ENCODE measurements around the gene LIMS1. TPM values are rescaled to one million over a fixed set of nuclear protein-coding genes. Genes with fewer than 3 reads are reported as not detected.
"Not testable (repeated sequence)": the region's sequence is repeated elsewhere in the genome, so short reads cannot be mapped to it uniquely, and the experiment has no call there.

Gene LIMS1
- total and polyA plus RNA-seq, 2 experiments from 2014 or later: 28.6 to 36.9 TPM

GRCh38 chr2:108652187-108652931 lies 118.1 kb downstream of the LIMS1 start:
- not testable (repeated sequence) for H3K27me3 ChIP-seq (ENCODE audit: insufficient read depth); H3K4me2 ChIP-seq; H3K4me3 Mint-ChIP-seq; H3K9me2 ChIP-seq (ENCODE audit: insufficient read depth); H3K36me3 ChIP-seq (ENCODE audit: insufficient read depth); DNase-seq (ENCODE audit: low spot score); H3K27ac Mint-ChIP-seq; H3K4me1 ChIP-seq (ENCODE audit: insufficient read depth); H3K9me3 Mint-ChIP-seq; H4K20me1 ChIP-seq (replicated peaks; ENCODE audit: insufficient read depth); H3K27me3 Mint-ChIP-seq (ENCODE audit: insufficient read depth, low read depth, poor library complexity); H3F3A ChIP-seq (replicated peaks; ENCODE audit: low read depth); H3K79me2 ChIP-seq (replicated peaks; ENCODE audit: insufficient read depth); H3K36me3 Mint-ChIP-seq (ENCODE audit: low read depth); H2AFZ ChIP-seq; ATAC-seq; H3K27ac ChIP-seq (ENCODE audit: low read depth); H3K4me3 ChIP-seq
- peaks cover 10% of the 10 kb centered on the region; the same call in 2 of the 3 replicates for H3K4me1 Mint-ChIP-seq

- ATAC-seq; H3K27me3 Mint-ChIP-seq (ENCODE audit: insufficient read depth, low read depth, poor library complexity); H3K27ac ChIP-seq (ENCODE audit: low read depth): not testable (repeated sequence)
These were observed 119.2 kb downstream of the LIMS1 start for GRCh38 chr2:108653425-108653824.

GRCh38 chr2:108653849-108654248 lies 119.6 kb downstream of the LIMS1 start:
- not testable (repeated sequence) for ATAC-seq; H3K27ac Mint-ChIP-seq; H3K27me3 ChIP-seq (ENCODE audit: insufficient read depth); H3F3A ChIP-seq (replicated peaks; ENCODE audit: low read depth); H3K4me2 ChIP-seq; H2AFZ ChIP-seq; H3K36me3 ChIP-seq (ENCODE audit: insufficient read depth); H3K4me1 ChIP-seq (ENCODE audit: insufficient read depth); H3K79me2 ChIP-seq (replicated peaks; ENCODE audit: insufficient read depth); H3K9me3 Mint-ChIP-seq; H3K27me3 Mint-ChIP-seq (ENCODE audit: insufficient read depth, low read depth, poor library complexity); H3K4me3 Mint-ChIP-seq; H3K27ac ChIP-seq (ENCODE audit: low read depth); H3K36me3 Mint-ChIP-seq (ENCODE audit: low read depth); H3K4me3 ChIP-seq; H3K9me2 ChIP-seq (ENCODE audit: insufficient read depth); DNase-seq (ENCODE audit: low spot score); H4K20me1 ChIP-seq (replicated peaks; ENCODE audit: insufficient read depth)
- H3K4me1 Mint-ChIP-seq: peaks cover 10% of the 10 kb centered on the region; the same call in 2 of the 3 replicates

More at GRCh38 chr2:108653425-108653824, 119.2 kb downstream of the LIMS1 start:
- not testable (repeated sequence) for H4K20me1 ChIP-seq (replicated peaks; ENCODE audit: insufficient read depth); H3K36me3 Mint-ChIP-seq (ENCODE audit: low read depth); H3K27me3 ChIP-seq (ENCODE audit: insufficient read depth); H2AFZ ChIP-seq; H3K36me3 ChIP-seq (ENCODE audit: insufficient read depth); H3K4me3 Mint-ChIP-seq; H3K4me1 ChIP-seq (ENCODE audit: insufficient read depth); H3K27ac Mint-ChIP-seq; DNase-seq (ENCODE audit: low spot score); H3K79me2 ChIP-seq (replicated peaks; ENCODE audit: insufficient read depth); H3K9me3 Mint-ChIP-seq; H3K4me2 ChIP-seq; H3K9me2 ChIP-seq (ENCODE audit: insufficient read depth); H3K4me3 ChIP-seq; H3F3A ChIP-seq (replicated peaks; ENCODE audit: low read depth)
- peaks cover 10% of the 10 kb centered on the region; the same call in 2 of the 3 replicates for H3K4me1 Mint-ChIP-seq

GRCh38 chr2:108654521-108655125 lies 120.4 kb downstream of the LIMS1 start:
- not testable (repeated sequence) for H3K27ac ChIP-seq (ENCODE audit: low read depth); H3K36me3 Mint-ChIP-seq (ENCODE audit: low read depth); H3K27ac Mint-ChIP-seq; DNase-seq (ENCODE audit: low spot score); H3K4me1 ChIP-seq (ENCODE audit: insufficient read depth); H3K27me3 Mint-ChIP-seq (ENCODE audit: insufficient read depth, low read depth, poor library complexity); H3F3A ChIP-seq (replicated peaks; ENCODE audit: low read depth); H3K4me2 ChIP-seq; H3K27me3 ChIP-seq (ENCODE audit: insufficient read depth); H3K4me3 ChIP-seq; H3K79me2 ChIP-seq (replicated peaks; ENCODE audit: insufficient read depth); H3K4me3 Mint-ChIP-seq; H3K9me3 Mint-ChIP-seq; H4K20me1 ChIP-seq (replicated peaks; ENCODE audit: insufficient read depth); H2AFZ ChIP-seq; H3K9me2 ChIP-seq (ENCODE audit: insufficient read depth); H3K36me3 ChIP-seq (ENCODE audit: insufficient read depth)
- peak; percentile 69 for ATAC-seq
- peaks cover 10% of the 10 kb centered on the region; the same call in 2 of the 3 replicates for H3K4me1 Mint-ChIP-seq

- H3K36me3 Mint-ChIP-seq (ENCODE audit: low read depth): not testable (repeated sequence)
- peaks cover 10% of the 10 kb centered on the region; the same call in 2 of the 3 replicates for H3K4me1 Mint-ChIP-seq
These were observed 121.0 kb downstream of the LIMS1 start for GRCh38 chr2:108655270-108655669.

GRCh38 chr2:108656282-108656681 lies 122.0 kb downstream of the LIMS1 start:
- not testable (repeated sequence) for H3K4me2 ChIP-seq; DNase-seq (ENCODE audit: low spot score); H3K9me3 Mint-ChIP-seq; H3K27ac Mint-ChIP-seq; H3K4me3 ChIP-seq; H3K36me3 ChIP-seq (ENCODE audit: insufficient read depth); H3K79me2 ChIP-seq (replicated peaks; ENCODE audit: insufficient read depth); H4K20me1 ChIP-seq (replicated peaks; ENCODE audit: insufficient read depth); H3K27ac ChIP-seq (ENCODE audit: low read depth); H3K36me3 Mint-ChIP-seq (ENCODE audit: low read depth); H3K27me3 Mint-ChIP-seq (ENCODE audit: insufficient read depth, low read depth, poor library complexity); H3K4me3 Mint-ChIP-seq; H3F3A ChIP-seq (replicated peaks; ENCODE audit: low read depth); H3K4me1 ChIP-seq (ENCODE audit: insufficient read depth); ATAC-seq; H3K9me2 ChIP-seq (ENCODE audit: insufficient read depth); H3K27me3 ChIP-seq (ENCODE audit: insufficient read depth); H2AFZ ChIP-seq
- peaks cover 12% of the 10 kb centered on the region; the same call in 2 of the 3 replicates for H3K4me1 Mint-ChIP-seq

More at GRCh38 chr2:108655270-108655669, 121.0 kb downstream of the LIMS1 start:
- not testable (repeated sequence) for H3K79me2 ChIP-seq (replicated peaks; ENCODE audit: insufficient read depth); H3F3A ChIP-seq (replicated peaks; ENCODE audit: low read depth); H3K9me2 ChIP-seq (ENCODE audit: insufficient read depth); H3K36me3 ChIP-seq (ENCODE audit: insufficient read depth); H4K20me1 ChIP-seq (replicated peaks; ENCODE audit: insufficient read depth); H3K4me2 ChIP-seq; H3K4me3 Mint-ChIP-seq; H2AFZ ChIP-seq; DNase-seq (ENCODE audit: low spot score); H3K9me3 Mint-ChIP-seq; H3K27ac ChIP-seq (ENCODE audit: low read depth); H3K4me3 ChIP-seq; H3K27me3 Mint-ChIP-seq (ENCODE audit: insufficient read depth, low read depth, poor library complexity); H3K27me3 ChIP-seq (ENCODE audit: insufficient read depth); H3K27ac Mint-ChIP-seq; H3K4me1 ChIP-seq (ENCODE audit: insufficient read depth)
- ATAC-seq: peak; percentile 24; the same call in 1 of the 3 replicates

Data from GM23338 (cell line).